ENCODE data around the gene DOK5. TPM values are rescaled to one million over a fixed set of nuclear protein-coding genes. Genes with fewer than 3 reads are reported as not detected.

Gene DOK5
- total and polyA plus RNA-seq, 2 of the 8 experiments (the other 6 are each of a cell fraction or from before 2014, with no cell fraction given), result 8.9 to 15.0 TPM

- Histone ChIP-seq H3K27ac (ENCODE audit: low read depth, low read length) (no peak overlapping the region), H3K9ac (replicated peaks in 1 of 4; ENCODE audit: extremely low read depth in 1 of 4, low read depth in 3 of 4, low read length in 3 of 4) (no peak overlapping the region), H3K36me3 (ENCODE audit: control insufficient read depth in 2 of 4, insufficient read depth in 4 of 4, low read length in 3 of 4) (no peaks in the 10 kb centered on the region; a peak in 1 of 8 replicates), H2BK15ac (ENCODE audit: low read length) (no peak overlapping the region), H3K4me2 (ENCODE audit: insufficient read depth in 1 of 2, low read depth in 2 of 2, low read length in 2 of 2) (no peak overlapping the region), H3K9me3 (ENCODE audit: insufficient read depth in 2 of 2, low read depth in 1 of 2, low read length in 1 of 2) (no peaks in the 10 kb centered on the region), H2BK20ac (ENCODE audit: low read length) (no peak overlapping the region), H4K8ac (ENCODE audit: extremely low read depth, insufficient read depth, low read length) (no peak overlapping the region), H3K79me2 (ENCODE audit: control insufficient read depth in 1 of 2, insufficient read depth in 2 of 2, low read length in 2 of 2) (no peaks in the 10 kb centered on the region), H2BK5ac (ENCODE audit: low read depth, low read length) (no peak overlapping the region), H3K79me1 (ENCODE audit: low read depth, low read length) (no peaks in the 10 kb centered on the region), H2BK120ac (replicated peaks; ENCODE audit: low read depth, low read length) (no peak overlapping the region), H3K27me3 (replicated peaks in 1 of 4; ENCODE audit: control insufficient read depth in 3 of 4, extremely low read depth in 1 of 4, insufficient read depth in 3 of 4, low read length in 3 of 4) (no peaks in the 10 kb centered on the region), H2BK12ac (ENCODE audit: low read depth, low read length) (no peak overlapping the region), H2AK5ac (ENCODE audit: low read depth, low read length) (no peak overlapping the region), H3K4me3 (ENCODE audit: extremely low read depth in 1 of 4, insufficient read depth in 2 of 4, low read depth in 3 of 4, low read length in 4 of 4) (no peak overlapping the region), H3K56ac (replicated peaks; ENCODE audit: insufficient read length, low read depth, low read length) (no peak overlapping the region), H3K4ac (replicated peaks; ENCODE audit: insufficient read length, low read depth, low read length) (no peak overlapping the region), H4K5ac (ENCODE audit: insufficient read length, low read depth, low read length) (no peak overlapping the region), H4K91ac (replicated peaks; ENCODE audit: insufficient read length, low read length) (no peak overlapping the region), H3K23me2 (ENCODE audit: low read depth, low read length) (no peaks in the 10 kb centered on the region), H3K23ac (ENCODE audit: insufficient read length) (no peak overlapping the region), H3K18ac (ENCODE audit: extremely low read depth, low read length) (no peak overlapping the region), H2AFZ (ENCODE audit: low read length) (no peak overlapping the region), H3K4me1 (replicated peaks in 1 of 4; ENCODE audit: control insufficient read depth in 3 of 4, insufficient read depth in 4 of 4, low read length in 3 of 4) (peaks cover 0 to 7% (median 4%) of the 10 kb centered on the region in 4 experiments; a peak in 5 of 7 replicates), H4K20me1 (replicated peaks in 1 of 2; ENCODE audit: control insufficient read depth in 1 of 2, insufficient read depth in 2 of 2, low read length in 2 of 2) (no peaks in the 10 kb centered on the region), H3K14ac (ENCODE audit: insufficient read length) (no peak overlapping the region)
- FAIRE-seq, result no peak
- 76% methylated on average over 7 of the region's 7 CpGs; no CpG with 5 or more reads in 1 of the 2 experiments for WGBS, 2 experiments (ENCODE audit: extremely low coverage in 1 of 2, insufficient coverage in 1 of 2, insufficient read length in 1 of 2, insufficient replicate concordance in 2 of 2, low coverage in 1 of 2, low lambda C conversion rate in 2 of 2, missing lambda C conversion rate in 1 of 2)
- CTCF ChIA-PET (ENCODE audit: partially characterized antibody), result interaction anchor here (0.6 to 1.9 kb wide), 3 partner anchors 8 to 20 kb away, joined by 3 to 8 read pairs (median 4); no protein-coding TSS in a partner anchor
- no peak for DNase-seq (ENCODE audit: low read depth in 1 of 2, low spot score in 2 of 2)
- POLR2A ChIA-PET (ENCODE audit: partially characterized antibody), result no interaction called here
- TF ChIP-seq YY1 (IDR thresholded peaks at IDR 0.05; ENCODE audit: low read depth, low read length) (no peak), KDM1A (IDR thresholded peaks at IDR 0.05; ENCODE audit: borderline replicate concordance, low read length) (no peak), RXRA (IDR thresholded peaks at IDR 0.05; ENCODE audit: insufficient read depth, low read depth, low read length) (no peak), SRF (IDR thresholded peaks at IDR 0.05; ENCODE audit: low read depth, low read length) (no peak), EP300 (IDR thresholded peaks at IDR 0.05; ENCODE audit: borderline replicate concordance in 1 of 2, low read depth in 2 of 2, low read length in 2 of 2) (no peak), E2F6 (IDR thresholded peaks at IDR 0.05) (no peak), SIN3A (conservative IDR thresholded peaks at IDR 0.05 in 1 of 2, IDR thresholded peaks at IDR 0.05 in 1 of 2; ENCODE audit: low read depth in 1 of 2, low read length in 2 of 2) (no peak), JUN (IDR thresholded peaks at IDR 0.05; ENCODE audit: low read depth, low read length) (no peak), RNF2 (IDR thresholded peaks at IDR 0.05; ENCODE audit: borderline replicate concordance, low read depth, low read length, missing control alignments, poor library complexity, severe bottlenecking) (no peak), SP4 (IDR thresholded peaks at IDR 0.05; ENCODE audit: low read length) (no peak), SP1 (IDR thresholded peaks at IDR 0.05; ENCODE audit: low read depth, low read length) (no peak), SUZ12 (IDR thresholded peaks at IDR 0.05; ENCODE audit: low read length) (no peak)
Observed at GRCh38 chr20:54624706-54625390, 149.5 kb downstream of the DOK5 start.
